RWPE1 (cell line): ENCODE results near the gene WWTR1.

ENCODE experiments used
- CTCF ChIA-PET: fragments of 350-600 bp; sonication (Branson Sonifier 250); formaldehyde crosslinking; extraction: SDS; loops from one replicate; lab custom pipeline; 2021; lab: Yijun Ruan, JAX
- POLR2A ChIA-PET: fragments of 400-600 bp; formaldehyde crosslinking; extraction: SDS; loops from one replicate; lab custom pipeline; 2020; ENCODE audit warnings: antibody characterized with exemption; ENCODE audit not compliant: low non-redundant PET; lab: Yijun Ruan, JAX
- DNase-seq: peaks from one replicate; pipeline ENCODE4 v3.0.0; 2012; ENCODE audit warnings: low spot score
- H3K27ac ChIP-seq: fragments of 450-650 bp; 2 replicates; pipeline ENCODE4 v1.5.1; 2017
- TF ChIP-seq, protein P1 (sequence below): fragments of 450-650 bp; conservative IDR thresholded peaks from 2 replicates; pipeline ENCODE4 v1.5.1; 2017; ENCODE audit warnings: low read depth, mild to moderate bottlenecking

WWTR1 gene

DNA sequence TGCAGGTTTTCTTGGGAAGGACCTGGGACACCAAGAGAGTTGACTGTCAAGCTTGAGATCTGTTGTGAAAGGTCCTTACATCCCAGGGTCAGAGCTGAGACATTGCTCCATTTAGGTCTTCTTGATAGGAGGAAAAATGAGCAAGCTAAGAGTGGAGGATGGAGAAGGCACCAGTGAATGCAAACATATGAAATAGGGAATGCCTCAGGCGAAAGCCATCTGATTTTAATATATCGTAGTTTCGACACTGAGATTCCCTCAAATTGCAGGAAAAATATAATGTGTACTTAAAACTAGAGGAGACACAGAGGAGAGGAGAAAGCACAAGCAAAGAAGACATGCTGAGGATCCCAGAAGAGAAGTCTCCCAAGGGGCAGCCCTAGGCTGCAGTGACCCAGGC lies 97.8 kb downstream of the WWTR1 start:
- ChIA-PET CTCF (interaction anchor here (1.5 kb wide), 1 partner anchor 10 kb away, joined by 6 read pairs; no protein-coding TSS in a partner anchor), POLR2A (no interaction called here)
- TF ChIP-seq, protein P1, sequence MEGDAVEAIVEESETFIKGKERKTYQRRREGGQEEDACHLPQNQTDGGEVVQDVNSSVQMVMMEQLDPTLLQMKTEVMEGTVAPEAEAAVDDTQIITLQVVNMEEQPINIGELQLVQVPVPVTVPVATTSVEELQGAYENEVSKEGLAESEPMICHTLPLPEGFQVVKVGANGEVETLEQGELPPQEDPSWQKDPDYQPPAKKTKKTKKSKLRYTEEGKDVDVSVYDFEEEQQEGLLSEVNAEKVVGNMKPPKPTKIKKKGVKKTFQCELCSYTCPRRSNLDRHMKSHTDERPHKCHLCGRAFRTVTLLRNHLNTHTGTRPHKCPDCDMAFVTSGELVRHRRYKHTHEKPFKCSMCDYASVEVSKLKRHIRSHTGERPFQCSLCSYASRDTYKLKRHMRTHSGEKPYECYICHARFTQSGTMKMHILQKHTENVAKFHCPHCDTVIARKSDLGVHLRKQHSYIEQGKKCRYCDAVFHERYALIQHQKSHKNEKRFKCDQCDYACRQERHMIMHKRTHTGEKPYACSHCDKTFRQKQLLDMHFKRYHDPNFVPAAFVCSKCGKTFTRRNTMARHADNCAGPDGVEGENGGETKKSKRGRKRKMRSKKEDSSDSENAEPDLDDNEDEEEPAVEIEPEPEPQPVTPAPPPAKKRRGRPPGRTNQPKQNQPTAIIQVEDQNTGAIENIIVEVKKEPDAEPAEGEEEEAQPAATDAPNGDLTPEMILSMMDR = no peak
- H3K27ac ChIP-seq = no peak overlapping the region
- DNase-seq = no peak

DNA sequence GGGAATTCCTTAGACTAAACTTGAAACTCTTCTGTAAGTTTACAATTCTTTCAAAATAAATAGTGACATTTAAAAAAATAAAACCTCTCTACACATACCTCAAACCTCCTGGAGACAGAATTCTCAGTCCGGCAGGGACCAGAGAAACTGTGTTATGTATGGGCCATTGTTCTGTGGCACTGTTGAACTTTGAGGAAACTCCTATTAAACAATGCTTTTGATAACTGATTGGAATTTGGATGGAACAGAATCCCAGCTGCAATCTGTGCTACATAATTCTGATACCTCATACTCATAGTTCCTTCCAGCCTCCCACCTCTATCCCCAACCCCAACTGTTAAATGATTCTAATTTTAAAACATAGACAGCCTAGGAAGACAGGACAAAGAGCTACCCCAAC lies 98.3 kb downstream of the WWTR1 start:
- TF ChIP-seq, protein P1 = no peak
- ChIA-PET CTCF (interaction anchor here (1.5 kb wide), 1 partner anchor 10 kb away, joined by 6 read pairs; no protein-coding TSS in a partner anchor), POLR2A (no interaction called here)
- H3K27ac ChIP-seq = no peak overlapping the region
- no peak for DNase-seq

DNA sequence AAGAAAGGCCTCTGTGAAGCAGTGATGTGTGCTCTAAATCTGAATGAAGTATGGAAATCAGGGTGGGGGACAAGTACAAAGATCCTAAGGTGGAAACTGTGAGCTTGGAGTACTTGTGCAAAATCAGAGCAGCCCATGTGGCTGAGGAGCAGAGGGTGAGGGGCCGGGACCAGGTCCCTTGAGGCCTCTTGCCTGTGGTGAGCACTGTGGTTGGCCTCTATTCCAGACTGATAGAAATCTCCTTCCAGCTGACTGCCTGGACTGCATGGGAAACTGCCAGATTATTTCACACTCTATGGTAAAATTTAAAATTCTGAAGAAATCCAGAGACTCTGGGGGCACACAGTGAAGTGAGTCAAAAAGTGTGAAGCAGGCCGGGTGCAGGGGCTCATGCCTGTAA lies 101.9 kb downstream of the WWTR1 start:
- CTCF ChIA-PET = interaction anchor here (0.5 to 1.1 kb wide), 2 partner anchors 13 to 26 kb away, joined by 3 to 4 read pairs; no protein-coding TSS in a partner anchor

DNA sequence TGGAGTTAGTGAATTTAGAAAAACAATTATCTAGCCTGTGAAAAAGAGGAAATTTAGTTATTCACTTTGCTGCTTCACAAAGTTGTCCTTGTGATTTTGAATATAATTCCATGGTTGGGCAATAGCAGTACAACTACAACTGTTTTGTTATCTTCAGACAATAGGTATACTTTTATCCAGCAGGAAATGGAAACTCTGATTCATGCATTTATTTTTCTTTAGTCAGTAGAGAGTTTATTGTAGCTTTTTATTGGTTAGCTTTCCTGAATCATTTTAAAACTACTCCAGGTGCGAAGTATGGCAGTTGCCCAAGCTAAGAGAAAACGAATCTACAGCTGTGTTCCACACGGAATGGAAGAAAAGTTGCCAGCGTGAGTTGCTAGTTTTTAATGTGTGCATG lies 103.0 kb downstream of the WWTR1 start:
- POLR2A ChIA-PET = no interaction called here

More for the DNA sequence above, 101.9 kb downstream of the WWTR1 start:
- TF ChIP-seq, protein P1 = no peak
- POLR2A ChIA-PET = no interaction called here
- DNase-seq = no peak
- H3K27ac ChIP-seq = peak overlapping the region; percentile 65

GRCh38 chr3:149553781-149554451 lies 103.9 kb downstream of the WWTR1 start:
- POLR2A ChIA-PET = no interaction called here
- no peak for DNase-seq
- TF ChIP-seq, protein P1 = no peak
- CTCF ChIA-PET = interaction anchor here (0.6 kb wide), 1 partner anchor 128 kb away, joined by 3 read pairs; no protein-coding TSS in a partner anchor
- no peak overlapping the region; the same call in 1 of the 2 replicates for H3K27ac ChIP-seq

More for the DNA sequence above, 103.0 kb downstream of the WWTR1 start:
- TF ChIP-seq, protein P1 = no peak
- DNase-seq = peak; percentile 61
- H3K27ac ChIP-seq = no peak overlapping the region
- CTCF ChIA-PET = no interaction called here

DNA sequence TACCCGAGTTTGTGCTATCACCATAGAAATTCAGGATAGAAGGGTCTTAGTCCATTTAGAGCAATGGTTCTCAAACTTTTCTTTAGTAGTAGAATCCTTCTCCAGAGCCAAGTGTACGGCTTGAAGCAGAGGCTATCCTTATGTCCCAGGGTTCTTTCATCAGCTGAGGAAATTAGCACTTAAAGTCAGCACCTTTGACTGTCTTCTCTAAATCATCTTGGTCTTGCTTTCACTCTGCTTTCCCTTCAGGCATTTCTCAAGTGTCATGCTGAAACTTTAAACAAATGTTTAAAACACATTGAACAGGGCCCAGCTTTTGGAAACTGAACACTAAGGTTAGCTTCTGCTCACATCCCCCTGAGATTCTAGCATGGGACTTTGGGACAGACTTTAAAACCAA lies 105.1 kb downstream of the WWTR1 start:
- POLR2A ChIA-PET = no interaction called here

More for the DNA sequence above, 105.1 kb downstream of the WWTR1 start:
- CTCF ChIA-PET = interaction anchor here (0.8 kb wide), 1 partner anchor 43 kb away, joined by 3 read pairs; no protein-coding TSS in a partner anchor
- no peak for DNase-seq
- H3K27ac ChIP-seq = no peak overlapping the region
- TF ChIP-seq, protein P1 = no peak
